BLaER1 (cell line): ENCODE data around the gene RMND1.

Experiments used
- H3K27ac ChIP-seq: shearing (Covaris generic); formaldehyde crosslinking; 2 replicates; pipeline ENCODE4 v1.8.1; 2022
- H3K27me3 ChIP-seq: shearing (Covaris generic); formaldehyde crosslinking; 2 replicates; pipeline ENCODE4 v1.8.1; 2022
- H3K36me3 ChIP-seq: shearing (Covaris generic); formaldehyde crosslinking; 2 replicates; pipeline ENCODE4 v1.8.1; 2022
- H3K4me1 ChIP-seq: shearing (Covaris generic); formaldehyde crosslinking; 2 replicates; pipeline ENCODE4 v1.8.1; 2022
- H3K4me2 ChIP-seq: shearing (Covaris generic); formaldehyde crosslinking; 2 replicates; pipeline ENCODE4 v1.8.1; 2022
- H3K4me3 ChIP-seq: shearing (Covaris generic); formaldehyde crosslinking; 2 replicates; pipeline ENCODE4 v1.8.1; 2022
- H3K9ac ChIP-seq: shearing (Covaris generic); formaldehyde crosslinking; 2 replicates; pipeline ENCODE4 v1.8.1; 2022
- H3K9me3 ChIP-seq: shearing (Covaris generic); formaldehyde crosslinking; 2 replicates; pipeline ENCODE4 v1.8.1; 2022
- H4K20me1 ChIP-seq: shearing (Covaris generic); formaldehyde crosslinking; 2 replicates; pipeline ENCODE4 v1.8.1; 2022
- Cebpa-rat ChIP-seq: shearing (Covaris generic); IDR thresholded peaks from 2 replicates; pipeline ENCODE4 v1.8.1; 2022

RMND1 gene

GRCh38 chr6:151441390-151442166, 10.3 kb downstream of the RMND1 start:
- no peak overlapping the region for H3K9ac ChIP-seq
- peaks cover 31% of the 10 kb centered on the region for H3K4me1 ChIP-seq
- H3K4me2 ChIP-seq, result no peak overlapping the region
- no peaks in the 10 kb centered on the region for H3K9me3 ChIP-seq
- peaks cover 37% of the 10 kb centered on the region for H3K36me3 ChIP-seq
- H3K27me3 ChIP-seq, result no peaks in the 10 kb centered on the region
- no peak for TF ChIP-seq Cebpa-rat
- H3K27ac ChIP-seq, result no peak overlapping the region
- peaks cover 8% of the 10 kb centered on the region; the same call in 1 of the 2 replicates for H4K20me1 ChIP-seq
- H3K4me3 ChIP-seq, result no peak overlapping the region

- H4K20me1 ChIP-seq, result peaks cover 12% of the 10 kb centered on the region; the same call in 1 of the 2 replicates
- H3K36me3 ChIP-seq, result peaks cover 41% of the 10 kb centered on the region
- TF ChIP-seq Cebpa-rat, result no peak
- peak overlapping the region; percentile 48 for H3K4me2 ChIP-seq
- peak overlapping the region; percentile 31; the same call in 1 of the 2 replicates for H3K9ac ChIP-seq
- peaks cover 33% of the 10 kb centered on the region for H3K4me1 ChIP-seq
- no peaks in the 10 kb centered on the region for H3K27me3 ChIP-seq
- H3K27ac ChIP-seq, result no peak overlapping the region
- H3K9me3 ChIP-seq, result no peaks in the 10 kb centered on the region
- H3K4me3 ChIP-seq, result no peak overlapping the region
Observed at GRCh38 chr6:151440930-151441329, 11.0 kb downstream of the RMND1 start.

DNA sequence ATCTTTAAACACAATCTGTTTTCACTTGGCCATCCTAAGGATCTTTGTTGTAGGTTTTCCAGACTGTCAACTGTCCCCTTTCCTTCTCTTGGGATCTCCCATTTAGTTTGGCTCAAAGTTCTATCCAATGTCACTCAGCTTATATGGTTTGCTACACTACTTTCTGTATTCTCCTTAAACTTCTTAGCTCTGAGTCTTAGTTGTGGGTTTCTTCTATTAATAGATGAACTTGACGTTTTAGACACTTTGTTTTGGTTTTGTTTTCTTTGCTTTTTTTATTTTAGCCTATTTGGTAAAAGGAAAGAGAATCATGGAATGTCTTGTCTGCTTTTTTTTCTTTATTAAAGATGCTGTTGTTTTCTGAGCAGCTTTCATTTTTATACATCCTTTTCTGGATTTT, 11.4 kb downstream of the RMND1 start:
- no peak overlapping the region for H3K4me3 ChIP-seq
- H3K36me3 ChIP-seq, result peaks cover 44% of the 10 kb centered on the region
- TF ChIP-seq Cebpa-rat, result no peak
- no peaks in the 10 kb centered on the region for H3K9me3 ChIP-seq
- H4K20me1 ChIP-seq, result peaks cover 12% of the 10 kb centered on the region; the same call in 1 of the 2 replicates
- peak overlapping the region; percentile 48 for H3K4me2 ChIP-seq
- peak overlapping the region; percentile 31; the same call in 1 of the 2 replicates for H3K9ac ChIP-seq
- H3K4me1 ChIP-seq, result peaks cover 33% of the 10 kb centered on the region
- H3K27ac ChIP-seq, result no peak overlapping the region
- H3K27me3 ChIP-seq, result no peaks in the 10 kb centered on the region

DNA sequence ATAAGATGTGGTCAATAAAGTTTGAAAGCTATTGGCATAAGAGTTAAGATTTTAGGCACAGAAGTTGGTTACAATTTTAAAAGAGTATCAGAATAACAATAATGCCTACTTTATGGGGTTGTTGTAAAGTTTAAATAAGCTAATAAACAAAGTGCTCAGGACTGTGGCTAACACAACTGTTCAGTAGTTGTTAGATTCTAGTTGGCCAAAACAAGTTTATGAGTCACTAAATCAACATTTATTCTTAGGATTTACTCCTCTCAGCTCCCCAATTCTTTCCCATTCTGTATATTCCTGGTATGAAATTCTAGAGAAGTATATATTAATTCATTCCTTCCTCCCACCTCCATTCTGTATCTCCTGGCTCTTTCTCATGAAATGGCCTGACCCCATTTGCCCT, 14.5 kb downstream of the RMND1 start:
- Histone ChIP-seq H3K4me1 (peaks cover 33% of the 10 kb centered on the region), H3K9me3 (no peaks in the 10 kb centered on the region), H3K4me3 (no peak overlapping the region), H4K20me1 (peaks cover 12% of the 10 kb centered on the region; the same call in 1 of the 2 replicates), H3K36me3 (peaks cover 31% of the 10 kb centered on the region), H3K27me3 (no peaks in the 10 kb centered on the region), H3K27ac (no peak overlapping the region), H3K4me2 (no peak overlapping the region), H3K9ac (no peak overlapping the region)
- no peak for TF ChIP-seq Cebpa-rat

DNA sequence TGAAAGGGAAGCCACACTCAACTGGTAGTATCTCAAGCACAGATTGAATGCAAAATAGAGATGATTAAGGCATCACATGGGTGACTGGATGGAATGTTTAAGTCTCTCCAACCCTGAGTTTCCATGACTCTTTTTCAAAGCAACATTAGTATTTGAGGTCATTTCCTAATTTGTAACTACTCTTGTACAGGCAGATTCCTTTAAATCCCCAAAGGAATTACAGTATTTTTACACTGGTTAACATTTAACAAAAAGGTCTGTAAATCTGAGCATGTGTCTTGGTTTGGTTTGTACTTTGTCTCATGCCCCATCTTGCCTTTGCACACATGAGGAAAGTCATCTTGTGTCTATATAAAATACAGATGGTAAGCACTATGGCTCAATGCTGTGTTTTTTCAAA, 15.1 kb downstream of the RMND1 start:
- H3K4me1 ChIP-seq, result peaks cover 33% of the 10 kb centered on the region

GRCh38 chr6:151436300-151436699, 15.6 kb downstream of the RMND1 start:
- no peaks in the 10 kb centered on the region for H3K27me3 ChIP-seq
- no peak overlapping the region for H3K27ac ChIP-seq
- H3K36me3 ChIP-seq, result peaks cover 40% of the 10 kb centered on the region
- peaks cover 30% of the 10 kb centered on the region for H3K4me1 ChIP-seq
- H3K4me3 ChIP-seq, result no peak overlapping the region
- no peak overlapping the region for H3K9ac ChIP-seq
- peaks cover 6% of the 10 kb centered on the region; the same call in 1 of the 2 replicates for H4K20me1 ChIP-seq
- H3K4me2 ChIP-seq, result peak overlapping the region; percentile 39; the same call in 1 of the 2 replicates
- no peaks in the 10 kb centered on the region for H3K9me3 ChIP-seq
- TF ChIP-seq Cebpa-rat, result no peak

More for the DNA sequence above, 15.1 kb downstream of the RMND1 start:
- no peaks in the 10 kb centered on the region for H3K9me3 ChIP-seq
- H3K27ac ChIP-seq, result no peak overlapping the region
- no peak for TF ChIP-seq Cebpa-rat
- H4K20me1 ChIP-seq, result peaks cover 11% of the 10 kb centered on the region; the same call in 1 of the 2 replicates
- peaks cover 35% of the 10 kb centered on the region for H3K36me3 ChIP-seq
- H3K4me3 ChIP-seq, result no peak overlapping the region
- H3K9ac ChIP-seq, result no peak overlapping the region
- H3K4me2 ChIP-seq, result peak overlapping the region; percentile 39
- no peaks in the 10 kb centered on the region for H3K27me3 ChIP-seq

- TF ChIP-seq Cebpa-rat, result no peak
- H3K4me3 ChIP-seq, result no peak overlapping the region
- no peaks in the 10 kb centered on the region for H3K27me3 ChIP-seq
- H3K9me3 ChIP-seq, result no peaks in the 10 kb centered on the region
- H4K20me1 ChIP-seq, result 0 out of 2 replicates have a peak, but pooled peaks cover 5% of the 10 kb centered on the region
- no peak overlapping the region for H3K27ac ChIP-seq
- H3K36me3 ChIP-seq, result peaks cover 55% of the 10 kb centered on the region
- no peak overlapping the region for H3K4me2 ChIP-seq
- no peak overlapping the region for H3K9ac ChIP-seq
- peaks cover 13% of the 10 kb centered on the region for H3K4me1 ChIP-seq
Observed at GRCh38 chr6:151434369-151434768, 17.6 kb downstream of the RMND1 start.

DNA sequence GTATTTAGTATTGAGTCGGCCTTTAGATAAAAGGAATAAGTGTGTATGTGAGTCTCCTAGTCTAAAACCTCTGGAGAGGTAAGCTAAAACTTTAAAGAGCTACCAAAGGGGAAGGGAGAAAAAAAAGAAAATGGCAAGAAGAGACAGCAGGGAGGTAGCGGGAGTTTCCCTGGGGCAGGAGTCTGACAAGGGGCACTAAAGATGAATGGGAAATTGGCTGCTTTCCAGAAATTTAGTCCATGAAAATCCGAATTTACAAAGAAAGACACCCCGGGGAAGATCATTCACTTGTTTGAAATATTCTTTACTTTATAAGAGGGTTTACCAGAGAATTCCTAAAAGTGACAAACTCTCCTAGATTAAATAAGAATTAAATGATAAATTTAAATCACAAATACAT, 19.3 kb downstream of the RMND1 start:
- H3K9me3 ChIP-seq, result no peaks in the 10 kb centered on the region
- no peak for TF ChIP-seq Cebpa-rat
- peaks cover 13% of the 10 kb centered on the region for H3K4me1 ChIP-seq
- H3K4me3 ChIP-seq, result no peak overlapping the region
- H3K36me3 ChIP-seq, result peaks cover 61% of the 10 kb centered on the region
- no peak overlapping the region for H3K9ac ChIP-seq
- no peak overlapping the region for H3K4me2 ChIP-seq
- H3K27ac ChIP-seq, result no peak overlapping the region
- 0 out of 2 replicates have a peak, but pooled peaks cover 5% of the 10 kb centered on the region for H4K20me1 ChIP-seq
- no peaks in the 10 kb centered on the region for H3K27me3 ChIP-seq

DNA sequence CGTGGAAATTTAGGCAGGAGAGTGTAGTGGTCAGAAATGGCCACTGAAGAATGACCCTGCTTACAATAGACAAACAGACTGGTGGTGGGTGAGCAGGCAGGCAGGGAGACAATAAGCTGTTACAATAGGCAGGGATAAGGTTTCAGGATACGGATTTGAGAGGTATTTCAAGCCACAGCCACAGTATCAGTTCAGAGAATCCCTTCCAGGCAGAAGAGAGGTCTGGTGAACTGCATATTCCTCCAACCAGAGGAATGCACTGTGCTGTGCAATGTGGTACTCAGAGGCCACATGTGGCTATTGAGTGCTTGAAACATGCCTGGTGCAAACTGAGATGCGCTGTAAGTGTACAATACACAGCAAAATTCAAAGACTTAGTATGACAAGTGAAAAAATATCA, 20.6 kb downstream of the RMND1 start:
- TF ChIP-seq Cebpa-rat, result no peak
- Histone ChIP-seq H3K4me3 (no peak overlapping the region), H3K27ac (no peak overlapping the region), H3K4me2 (no peak overlapping the region), H3K27me3 (no peaks in the 10 kb centered on the region), H3K36me3 (peaks cover 71% of the 10 kb centered on the region), H3K9me3 (no peaks in the 10 kb centered on the region), H4K20me1 (0 out of 2 replicates have a peak, but pooled peaks cover 2% of the 10 kb centered on the region), H3K9ac (peak overlapping the region; percentile 7; the same call in 1 of the 2 replicates), H3K4me1 (peaks cover under 1% of the 10 kb centered on the region; the same call in 1 of the 2 replicates)

DNA sequence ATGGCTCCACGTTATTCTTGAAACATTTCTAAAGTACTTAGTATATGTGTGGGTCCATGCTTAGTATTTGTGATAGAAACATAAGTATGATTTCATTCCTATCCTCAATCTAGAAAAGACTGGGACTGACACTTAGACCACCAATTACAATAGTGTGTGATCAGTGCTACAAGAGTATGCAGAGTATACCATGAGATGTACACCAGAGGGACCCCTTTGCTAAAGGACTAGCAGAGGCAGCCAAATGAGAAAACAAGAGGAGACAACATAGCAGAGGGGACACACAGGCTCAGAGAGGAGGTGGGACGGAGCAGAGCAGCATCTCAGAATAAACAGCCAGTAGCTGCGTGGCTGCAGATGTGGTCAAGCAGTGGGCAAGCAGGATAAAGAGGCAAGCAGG, 21.0 kb downstream of the RMND1 start:
- no peak overlapping the region for H3K4me3 ChIP-seq
- H3K27me3 ChIP-seq, result no peaks in the 10 kb centered on the region
- no peaks in the 10 kb centered on the region for H3K4me1 ChIP-seq
- TF ChIP-seq Cebpa-rat, result no peak
- H3K9me3 ChIP-seq, result no peaks in the 10 kb centered on the region
- no peak overlapping the region for H3K4me2 ChIP-seq
- H3K36me3 ChIP-seq, result peaks cover 73% of the 10 kb centered on the region
- H3K9ac ChIP-seq, result peak overlapping the region; percentile 7; the same call in 1 of the 2 replicates
- no peaks in the 10 kb centered on the region for H4K20me1 ChIP-seq
- H3K27ac ChIP-seq, result no peak overlapping the region
